ENCODE data around the gene PRSS48. TPM values are rescaled to one million over a fixed set of nuclear protein-coding genes. Genes with fewer than 3 reads are reported as not detected.

The PRSS48 gene
- total and polyA plus RNA-seq, 10 of the 15 experiments (the other 5 are each of a cell fraction or from before 2014, with no cell fraction given), result not detected

DNA sequence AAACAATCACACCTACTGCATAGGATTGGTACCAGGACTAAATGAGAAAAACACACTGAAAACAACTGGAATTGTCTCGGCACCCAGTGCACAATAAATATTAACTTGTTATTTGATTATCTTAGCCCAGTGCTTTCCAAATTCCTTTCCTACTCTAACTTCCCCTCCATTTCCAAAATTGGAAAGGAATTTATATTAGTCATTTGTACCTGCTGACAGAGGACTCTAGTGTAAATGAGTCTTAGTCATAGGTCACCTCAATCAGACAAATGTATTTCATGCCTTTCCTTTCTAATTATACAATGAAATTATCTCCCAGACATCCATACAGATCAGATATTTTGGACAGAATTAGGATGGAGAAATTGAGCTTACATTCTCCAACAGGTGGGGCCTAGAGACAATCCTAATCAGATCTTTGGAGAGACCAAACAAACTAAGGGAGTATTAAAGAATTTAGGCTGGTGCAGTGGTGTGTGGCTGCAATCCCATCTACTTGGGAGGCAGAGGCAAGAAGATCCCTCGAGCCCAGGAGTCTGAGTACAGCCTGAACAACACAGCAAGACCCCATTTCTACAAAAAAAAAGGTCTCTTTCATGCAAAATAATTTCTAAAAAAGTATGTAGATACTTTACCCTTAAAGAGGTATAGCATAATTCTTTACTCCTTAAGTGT is 38.4 kb downstream of the PRSS48 start (continued):
- TF ChIP-seq, protein P1, sequence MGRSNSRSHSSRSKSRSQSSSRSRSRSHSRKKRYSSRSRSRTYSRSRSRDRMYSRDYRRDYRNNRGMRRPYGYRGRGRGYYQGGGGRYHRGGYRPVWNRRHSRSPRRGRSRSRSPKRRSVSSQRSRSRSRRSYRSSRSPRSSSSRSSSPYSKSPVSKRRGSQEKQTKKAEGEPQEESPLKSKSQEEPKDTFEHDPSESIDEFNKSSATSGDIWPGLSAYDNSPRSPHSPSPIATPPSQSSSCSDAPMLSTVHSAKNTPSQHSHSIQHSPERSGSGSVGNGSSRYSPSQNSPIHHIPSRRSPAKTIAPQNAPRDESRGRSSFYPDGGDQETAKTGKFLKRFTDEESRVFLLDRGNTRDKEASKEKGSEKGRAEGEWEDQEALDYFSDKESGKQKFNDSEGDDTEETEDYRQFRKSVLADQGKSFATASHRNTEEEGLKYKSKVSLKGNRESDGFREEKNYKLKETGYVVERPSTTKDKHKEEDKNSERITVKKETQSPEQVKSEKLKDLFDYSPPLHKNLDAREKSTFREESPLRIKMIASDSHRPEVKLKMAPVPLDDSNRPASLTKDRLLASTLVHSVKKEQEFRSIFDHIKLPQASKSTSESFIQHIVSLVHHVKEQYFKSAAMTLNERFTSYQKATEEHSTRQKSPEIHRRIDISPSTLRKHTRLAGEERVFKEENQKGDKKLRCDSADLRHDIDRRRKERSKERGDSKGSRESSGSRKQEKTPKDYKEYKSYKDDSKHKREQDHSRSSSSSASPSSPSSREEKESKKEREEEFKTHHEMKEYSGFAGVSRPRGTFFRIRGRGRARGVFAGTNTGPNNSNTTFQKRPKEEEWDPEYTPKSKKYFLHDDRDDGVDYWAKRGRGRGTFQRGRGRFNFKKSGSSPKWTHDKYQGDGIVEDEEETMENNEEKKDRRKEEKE (IDR thresholded peaks at IDR 0.05), result no peak
- TF ChIP-seq ZNF384 (IDR thresholded peaks at IDR 0.05; ENCODE audit: borderline replicate concordance, low read depth, low read length) (no peak), MYB (IDR thresholded peaks at IDR 0.05; ENCODE audit: borderline replicate concordance, low read depth, low read length) (no peak)

DNA sequence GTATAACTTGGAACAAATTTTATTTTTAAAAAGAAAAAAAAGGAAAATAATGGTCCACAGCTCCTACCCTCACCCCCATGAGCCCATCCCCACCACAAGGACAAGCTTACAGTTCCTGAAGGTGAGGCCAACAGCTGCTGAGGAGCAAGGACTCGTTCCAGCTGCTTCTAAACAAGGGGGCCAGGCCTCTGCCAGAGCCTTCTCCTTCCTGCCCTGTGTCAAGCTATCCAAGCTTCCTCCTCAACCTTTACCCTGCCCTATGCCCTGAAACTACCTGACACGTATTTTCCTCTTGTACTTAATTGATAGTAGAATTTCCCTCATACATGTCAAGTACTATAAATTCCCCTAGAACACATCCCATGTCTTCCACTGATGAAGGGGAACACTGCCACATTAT is 39.7 kb downstream of the PRSS48 start:
- ChIA-PET RAD21 (ENCODE audit: unreplicated experiment) (no interaction called here), CTCF (interaction anchor here (0.6 kb wide), 1 partner anchor 13 kb away, joined by 3 read pairs; no protein-coding TSS in a partner anchor), SMC1A (ENCODE audit: uncharacterized antibody, unreplicated experiment) (no interaction called here), POLR2A (no interaction called here)
- no peak overlapping the region for H3K4me2 ChIP-seq (ENCODE audit: control insufficient read depth, insufficient read depth)
- no peaks in the 10 kb centered on the region for H3K79me2 ChIP-seq (ENCODE audit: control insufficient read depth, insufficient read depth, low read length)
- WGBS (ENCODE audit: insufficient coverage, insufficient replicate concordance, low lambda C conversion rate, missing lambda C conversion rate), result 3% methylated on average over 2 of the region's 2 CpGs
- ATAC-seq, result no peak
- no peak overlapping the region for H2AFZ ChIP-seq (ENCODE audit: control insufficient read depth, low read depth, low read length)
- H3K36me3 ChIP-seq (ENCODE audit: control insufficient read depth in 2 of 2, insufficient read depth in 2 of 2, low read length in 1 of 2), result no peaks in the 10 kb centered on the region
- H3K4me3 ChIP-seq, result no peak overlapping the region
- no peaks in the 10 kb centered on the region for H4K20me1 ChIP-seq (ENCODE audit: control insufficient read depth, insufficient read depth)
- H3K9ac ChIP-seq (ENCODE audit: control insufficient read depth, insufficient read depth, low read length), result no peak overlapping the region
- H3K27ac ChIP-seq (ENCODE audit: control insufficient read depth, insufficient read depth), result no peak overlapping the region
- BruUV-seq (replicated peaks), result no TSS peak
- intact Hi-C loops (cut with micrococcal nuclease; ENCODE audit: unreplicated experiment) (no loop called here), in situ Hi-C loops (cut with MboI) (no loop called here)
- no peak for DNase-seq (ENCODE audit: low read depth, low spot score)
- no peaks in the 10 kb centered on the region for H3K4me1 ChIP-seq (ENCODE audit: control insufficient read depth, insufficient read depth, low read length)
- H3K9me3 ChIP-seq (replicated peaks; ENCODE audit: control insufficient read depth, insufficient read depth, low read length), result no peaks in the 10 kb centered on the region
- H3K27me3 ChIP-seq (replicated peaks in 1 of 2; ENCODE audit: control insufficient read depth in 2 of 2, insufficient read depth in 2 of 2, low read length in 1 of 2), result no peaks in the 10 kb centered on the region; a peak in 1 of 4 replicates
- no peak for FAIRE-seq
- TF ChIP-seq MEF2A (IDR thresholded peaks at IDR 0.05; ENCODE audit: insufficient read depth, low read depth, low read length) (no peak), SUPT20H (IDR thresholded peaks at IDR 0.05; ENCODE audit: borderline replicate concordance, control insufficient read depth, low read depth, low read length) (no peak), EZH2 (IDR thresholded peaks at IDR 0.05; ENCODE audit: borderline replicate concordance, control insufficient read depth, low read depth, low read length) (no peak), ESRRA (IDR thresholded peaks at IDR 0.05; ENCODE audit: low read length) (no peak)
- TF ChIP-seq, protein P2, sequence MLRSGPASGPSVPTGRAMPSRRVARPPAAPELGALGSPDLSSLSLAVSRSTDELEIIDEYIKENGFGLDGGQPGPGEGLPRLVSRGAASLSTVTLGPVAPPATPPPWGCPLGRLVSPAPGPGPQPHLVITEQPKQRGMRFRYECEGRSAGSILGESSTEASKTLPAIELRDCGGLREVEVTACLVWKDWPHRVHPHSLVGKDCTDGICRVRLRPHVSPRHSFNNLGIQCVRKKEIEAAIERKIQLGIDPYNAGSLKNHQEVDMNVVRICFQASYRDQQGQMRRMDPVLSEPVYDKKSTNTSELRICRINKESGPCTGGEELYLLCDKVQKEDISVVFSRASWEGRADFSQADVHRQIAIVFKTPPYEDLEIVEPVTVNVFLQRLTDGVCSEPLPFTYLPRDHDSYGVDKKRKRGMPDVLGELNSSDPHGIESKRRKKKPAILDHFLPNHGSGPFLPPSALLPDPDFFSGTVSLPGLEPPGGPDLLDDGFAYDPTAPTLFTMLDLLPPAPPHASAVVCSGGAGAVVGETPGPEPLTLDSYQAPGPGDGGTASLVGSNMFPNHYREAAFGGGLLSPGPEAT (IDR thresholded peaks at IDR 0.05; ENCODE audit: low read depth), result no peak
- TF ChIP-seq, protein P3, sequence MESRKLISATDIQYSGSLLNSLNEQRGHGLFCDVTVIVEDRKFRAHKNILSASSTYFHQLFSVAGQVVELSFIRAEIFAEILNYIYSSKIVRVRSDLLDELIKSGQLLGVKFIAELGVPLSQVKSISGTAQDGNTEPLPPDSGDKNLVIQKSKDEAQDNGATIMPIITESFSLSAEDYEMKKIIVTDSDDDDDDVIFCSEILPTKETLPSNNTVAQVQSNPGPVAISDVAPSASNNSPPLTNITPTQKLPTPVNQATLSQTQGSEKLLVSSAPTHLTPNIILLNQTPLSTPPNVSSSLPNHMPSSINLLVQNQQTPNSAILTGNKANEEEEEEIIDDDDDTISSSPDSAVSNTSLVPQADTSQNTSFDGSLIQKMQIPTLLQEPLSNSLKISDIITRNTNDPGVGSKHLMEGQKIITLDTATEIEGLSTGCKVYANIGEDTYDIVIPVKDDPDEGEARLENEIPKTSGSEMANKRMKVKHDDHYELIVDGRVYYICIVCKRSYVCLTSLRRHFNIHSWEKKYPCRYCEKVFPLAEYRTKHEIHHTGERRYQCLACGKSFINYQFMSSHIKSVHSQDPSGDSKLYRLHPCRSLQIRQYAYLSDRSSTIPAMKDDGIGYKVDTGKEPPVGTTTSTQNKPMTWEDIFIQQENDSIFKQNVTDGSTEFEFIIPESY (IDR thresholded peaks at IDR 0.05), result no peak
- TF ChIP-seq, protein P4, sequence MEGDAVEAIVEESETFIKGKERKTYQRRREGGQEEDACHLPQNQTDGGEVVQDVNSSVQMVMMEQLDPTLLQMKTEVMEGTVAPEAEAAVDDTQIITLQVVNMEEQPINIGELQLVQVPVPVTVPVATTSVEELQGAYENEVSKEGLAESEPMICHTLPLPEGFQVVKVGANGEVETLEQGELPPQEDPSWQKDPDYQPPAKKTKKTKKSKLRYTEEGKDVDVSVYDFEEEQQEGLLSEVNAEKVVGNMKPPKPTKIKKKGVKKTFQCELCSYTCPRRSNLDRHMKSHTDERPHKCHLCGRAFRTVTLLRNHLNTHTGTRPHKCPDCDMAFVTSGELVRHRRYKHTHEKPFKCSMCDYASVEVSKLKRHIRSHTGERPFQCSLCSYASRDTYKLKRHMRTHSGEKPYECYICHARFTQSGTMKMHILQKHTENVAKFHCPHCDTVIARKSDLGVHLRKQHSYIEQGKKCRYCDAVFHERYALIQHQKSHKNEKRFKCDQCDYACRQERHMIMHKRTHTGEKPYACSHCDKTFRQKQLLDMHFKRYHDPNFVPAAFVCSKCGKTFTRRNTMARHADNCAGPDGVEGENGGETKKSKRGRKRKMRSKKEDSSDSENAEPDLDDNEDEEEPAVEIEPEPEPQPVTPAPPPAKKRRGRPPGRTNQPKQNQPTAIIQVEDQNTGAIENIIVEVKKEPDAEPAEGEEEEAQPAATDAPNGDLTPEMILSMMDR (IDR thresholded peaks at IDR 0.05 in 2 of 3, conservative IDR thresholded peaks at IDR 0.05 in 1 of 3; ENCODE audit: control insufficient read depth in 2 of 3, extremely low read depth in 1 of 3, insufficient read depth in 1 of 3, low read depth in 3 of 3, low read length in 3 of 3), result no peak
- TF ChIP-seq, protein P5, sequence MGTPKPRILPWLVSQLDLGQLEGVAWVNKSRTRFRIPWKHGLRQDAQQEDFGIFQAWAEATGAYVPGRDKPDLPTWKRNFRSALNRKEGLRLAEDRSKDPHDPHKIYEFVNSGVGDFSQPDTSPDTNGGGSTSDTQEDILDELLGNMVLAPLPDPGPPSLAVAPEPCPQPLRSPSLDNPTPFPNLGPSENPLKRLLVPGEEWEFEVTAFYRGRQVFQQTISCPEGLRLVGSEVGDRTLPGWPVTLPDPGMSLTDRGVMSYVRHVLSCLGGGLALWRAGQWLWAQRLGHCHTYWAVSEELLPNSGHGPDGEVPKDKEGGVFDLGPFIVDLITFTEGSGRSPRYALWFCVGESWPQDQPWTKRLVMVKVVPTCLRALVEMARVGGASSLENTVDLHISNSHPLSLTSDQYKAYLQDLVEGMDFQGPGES (IDR thresholded peaks at IDR 0.05), result no peak

All from GM12878 (cell line).